Right lobe of liver (tissue), 4 donors: ENCODE data around the gene GRIK1.

Source experiments
- POLR2A ChIP-seq: fragments of 450-650 bp; IDR thresholded peaks from one replicate; pipeline ENCODE4 v1.6.1; 2017; ENCODE audit warnings: antibody characterized with exemption, mild to moderate bottlenecking
- TF ChIP-seq, protein P1 (sequence below), 4 donors: fragments of 200-600 bp in 3 of 4; fragments of 450-650 bp in 1 of 4; IDR thresholded peaks; one replicate each; pipeline versions ENCODE4 v1.5.1 to v1.8.0; 2016 to 2022; ENCODE audit warnings: antibody characterized with exemption in 4 of 4, mild to moderate bottlenecking in 2 of 4
- donor health status: DM: no; HTN: no; CAD: no.
- donor health status: DM: no; HTN: no; CAD: no.
- donor health status: DM: no; HTN: yes; CAD: no.

DNA sequence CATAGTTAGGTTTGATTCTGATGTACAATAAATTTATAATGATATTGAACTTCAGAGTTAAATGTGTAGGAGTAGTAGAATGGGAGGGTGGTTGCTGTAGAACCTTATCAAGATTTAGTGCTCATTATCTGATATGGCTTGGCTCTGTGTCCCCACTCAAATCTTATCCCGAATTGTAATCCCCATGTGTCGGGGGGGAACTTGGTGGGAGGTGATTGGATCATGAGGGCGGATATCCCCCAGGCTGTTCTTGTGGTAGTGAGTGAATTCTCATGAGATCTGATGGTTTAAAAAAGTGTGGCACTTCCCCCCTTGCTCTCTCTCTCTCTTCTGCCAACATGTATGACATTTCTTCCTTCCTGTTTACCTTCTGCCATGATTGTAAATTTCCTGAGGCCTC lies 265.5 kb downstream of the GRIK1 start:
- TF ChIP-seq, protein P1, sequence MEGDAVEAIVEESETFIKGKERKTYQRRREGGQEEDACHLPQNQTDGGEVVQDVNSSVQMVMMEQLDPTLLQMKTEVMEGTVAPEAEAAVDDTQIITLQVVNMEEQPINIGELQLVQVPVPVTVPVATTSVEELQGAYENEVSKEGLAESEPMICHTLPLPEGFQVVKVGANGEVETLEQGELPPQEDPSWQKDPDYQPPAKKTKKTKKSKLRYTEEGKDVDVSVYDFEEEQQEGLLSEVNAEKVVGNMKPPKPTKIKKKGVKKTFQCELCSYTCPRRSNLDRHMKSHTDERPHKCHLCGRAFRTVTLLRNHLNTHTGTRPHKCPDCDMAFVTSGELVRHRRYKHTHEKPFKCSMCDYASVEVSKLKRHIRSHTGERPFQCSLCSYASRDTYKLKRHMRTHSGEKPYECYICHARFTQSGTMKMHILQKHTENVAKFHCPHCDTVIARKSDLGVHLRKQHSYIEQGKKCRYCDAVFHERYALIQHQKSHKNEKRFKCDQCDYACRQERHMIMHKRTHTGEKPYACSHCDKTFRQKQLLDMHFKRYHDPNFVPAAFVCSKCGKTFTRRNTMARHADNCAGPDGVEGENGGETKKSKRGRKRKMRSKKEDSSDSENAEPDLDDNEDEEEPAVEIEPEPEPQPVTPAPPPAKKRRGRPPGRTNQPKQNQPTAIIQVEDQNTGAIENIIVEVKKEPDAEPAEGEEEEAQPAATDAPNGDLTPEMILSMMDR (IDR thresholded peaks at IDR 0.05) = no peak
- no peak for TF ChIP-seq POLR2A
